Neuronal stem cell (in vitro differentiated cells): ENCODE results near the gene CLEC4E.
A peak's percentile ranks its signal among the peaks of the same experiment; 100 is the strongest.
"Not testable (repeated sequence)": the region's sequence is repeated elsewhere in the genome, so short reads cannot be mapped to it uniquely, and the experiment has no call there.

Experiments used
- DNase-seq: peaks from one replicate; pipeline ENCODE4 v3.0.0-alpha.2; 2013; ENCODE audit warnings: low spot score
- H2AFZ ChIP-seq: one replicate; pipeline ENCODE4 v1.6.1; 2013; ENCODE audit warnings: mild to moderate bottlenecking, low read length, inconsistent platforms
- H2AK5ac ChIP-seq: 2 replicates; pipeline ENCODE4 v1.6.1; 2013; ENCODE audit warnings: low read depth, mild to moderate bottlenecking, inconsistent platforms, low read length, moderate library complexity, mixed read lengths
- H2BK120ac ChIP-seq: 2 replicates; pipeline ENCODE4 v1.6.1; 2013; ENCODE audit warnings: low read depth, mild to moderate bottlenecking, inconsistent platforms, low read length, moderate library complexity, mixed read lengths
- H2BK12ac ChIP-seq: one replicate; pipeline ENCODE4 v1.6.1; 2013; ENCODE audit warnings: low read length, inconsistent platforms
- H2BK15ac ChIP-seq: 2 replicates; pipeline ENCODE4 v1.6.1; 2013; ENCODE audit warnings: mild to moderate bottlenecking, low read length, inconsistent platforms, mixed read lengths
- H2BK5ac ChIP-seq: one replicate; pipeline ENCODE4 v1.6.1; 2013; ENCODE audit warnings: inconsistent platforms, mild to moderate bottlenecking, low read length, moderate library complexity
- H3K14ac ChIP-seq: one replicate; pipeline ENCODE4 v1.6.1; 2013; ENCODE audit warnings: low read length, inconsistent platforms
- H3K18ac ChIP-seq: 2 replicates; pipeline ENCODE4 v1.6.1; 2013; ENCODE audit warnings: low read length, inconsistent platforms
- H3K23ac ChIP-seq: 2 replicates; pipeline ENCODE4 v1.6.1; 2013; ENCODE audit warnings: low read depth, mild to moderate bottlenecking, mixed read lengths, low read length, inconsistent platforms; ENCODE audit not compliant: poor library complexity
- H3K27ac ChIP-seq: replicated peaks from 3 replicates; pipeline ENCODE4 v1.5.1; 2013; ENCODE audit warnings: low read length, inconsistent platforms
- H3K27me3 ChIP-seq, 3 experiments: 2 replicates each; pipeline ENCODE4 v1.6.1; 2013; ENCODE audit warnings: low read length in 3 of 3, mild to moderate bottlenecking in 2 of 3, inconsistent platforms in 1 of 3, low read depth in 1 of 3, mixed read lengths in 1 of 3, moderate library complexity in 1 of 3; ENCODE audit not compliant: control insufficient read depth in 3 of 3, insufficient read depth in 3 of 3
- H3K36me3 ChIP-seq, 2 donors: replicated peaks in 1 of 2; 2 replicates each; pipeline ENCODE4 v1.6.1; 2013; ENCODE audit warnings: low read length in 2 of 2; ENCODE audit not compliant: control insufficient read depth in 2 of 2, insufficient read depth in 2 of 2
- H3K4ac ChIP-seq: 2 replicates; pipeline ENCODE4 v1.6.1; 2013; ENCODE audit warnings: inconsistent platforms, mild to moderate bottlenecking, low read length, moderate library complexity
- H3K4me1 ChIP-seq, 2 donors: 1 replicate in 1 of 2; 2 replicates in 1 of 2; pipeline ENCODE4 v1.6.1; 2013; ENCODE audit warnings: low read length in 2 of 2, low read depth in 1 of 2; ENCODE audit not compliant: control insufficient read depth in 2 of 2, insufficient read depth in 1 of 2
- H3K4me2 ChIP-seq: one replicate; pipeline ENCODE4 v1.6.1; 2013; ENCODE audit warnings: mild to moderate bottlenecking, low read length, inconsistent platforms; ENCODE audit not compliant: insufficient read depth, poor library complexity, severe bottlenecking
- H3K4me3 ChIP-seq, 2 donors: 2 replicates each; pipeline ENCODE4 v1.5.1; 2013; ENCODE audit warnings: low read length in 2 of 2, mild to moderate bottlenecking in 2 of 2, inconsistent platforms in 1 of 2, moderate library complexity in 1 of 2
- H3K79me1 ChIP-seq: one replicate; pipeline ENCODE4 v1.6.1; 2013; ENCODE audit warnings: low read depth, mild to moderate bottlenecking, inconsistent platforms, low read length, moderate library complexity
- H3K9ac ChIP-seq: one replicate; pipeline ENCODE4 v1.6.1; 2013; ENCODE audit warnings: mild to moderate bottlenecking, low read depth, low read length, inconsistent platforms; ENCODE audit not compliant: poor library complexity
- H3K9me3 ChIP-seq, 2 donors: replicated peaks in 1 of 2; 2 replicates each; pipeline versions ENCODE3 to v1.6.1; 2013; ENCODE audit warnings: low read length in 2 of 2, mild to moderate bottlenecking in 2 of 2, inconsistent platforms in 1 of 2, low read depth in 1 of 2, mixed read lengths in 1 of 2, moderate library complexity in 1 of 2; ENCODE audit not compliant: control insufficient read depth in 2 of 2, insufficient read depth in 1 of 2
- H4K8ac ChIP-seq: one replicate; pipeline ENCODE4 v1.6.1; 2013; ENCODE audit warnings: low read depth, mild to moderate bottlenecking, inconsistent platforms, low read length, moderate library complexity
- H4K91ac ChIP-seq: one replicate; pipeline ENCODE4 v1.6.1; 2013; ENCODE audit warnings: low read length, low read depth, mild to moderate bottlenecking, inconsistent platforms; ENCODE audit not compliant: poor library complexity
- WGBS, 2 donors: extraction: QIAGEN DNeasy Blood & Tissue Kit; methylation state at CpG; one replicate each; pipeline ENCODE4 v1.1.7; 2013; ENCODE audit warnings: missing lambda C conversion rate in 2 of 2, mixed read lengths in 1 of 2; ENCODE audit not compliant: insufficient read length in 2 of 2, insufficient replicate concordance in 1 of 2; ENCODE audit errors: extremely low coverage in 2 of 2; 5-methylcytosine and 5-hydroxymethylcytosine counted together

The CLEC4E gene

DNA sequence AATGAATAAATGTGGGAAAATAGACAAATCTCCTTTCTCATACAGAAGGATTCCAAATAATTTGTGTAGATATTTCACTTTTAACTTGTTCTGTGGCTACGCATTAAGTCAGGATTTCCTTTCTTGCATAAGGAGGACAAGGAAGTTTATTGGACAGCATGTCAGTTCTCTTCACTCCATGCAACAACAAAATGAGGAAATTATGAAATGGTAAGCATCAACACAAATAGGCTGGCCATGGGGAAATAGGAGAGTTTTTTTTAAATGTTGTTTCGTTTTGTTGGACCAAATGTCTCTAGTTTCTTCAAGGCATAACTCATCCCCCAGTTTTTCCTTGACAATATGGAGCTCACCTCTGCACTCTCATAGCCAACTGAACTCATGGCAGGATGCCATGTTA lies 25.3 kb upstream of the CLEC4E start:
- not testable (repeated sequence) for H3K9me3 ChIP-seq

DNA sequence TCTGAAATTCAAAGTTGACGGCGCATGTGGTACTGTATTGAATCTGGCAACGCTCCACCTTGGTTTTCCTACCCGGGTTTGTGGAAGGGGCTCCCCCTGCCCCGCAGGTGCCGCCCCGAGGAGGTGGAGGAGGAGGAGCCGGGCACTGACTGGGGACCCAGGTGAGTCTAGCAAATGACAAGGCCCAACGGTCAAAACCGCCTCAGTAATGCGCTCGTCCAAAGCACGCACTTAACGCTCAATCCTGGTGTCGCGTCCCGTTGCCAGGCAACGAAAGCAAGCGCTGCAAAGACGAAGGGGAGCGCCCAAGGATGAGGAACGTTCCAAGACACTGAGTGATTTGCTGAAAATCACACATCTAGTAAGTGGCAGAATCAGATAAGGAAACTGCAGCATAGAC lies 24.0 kb upstream of the CLEC4E start:
- no peak overlapping the region for H3K4ac ChIP-seq
- WGBS, 2 donors = no CpG with 5 or more reads among the region's 22 CpGs
- H2AK5ac ChIP-seq = no peak overlapping the region

More for the DNA sequence above, 25.3 kb upstream of the CLEC4E start:
- not testable (repeated sequence) for H3K36me3 ChIP-seq, H3K4me3 ChIP-seq, H3K14ac ChIP-seq, H3K79me1 ChIP-seq, H3K18ac ChIP-seq, H4K91ac ChIP-seq, H3K4ac ChIP-seq, H3K4me1 ChIP-seq, H2AFZ ChIP-seq, H3K27ac ChIP-seq, H2BK12ac ChIP-seq, H3K4me2 ChIP-seq, H4K8ac ChIP-seq, DNase-seq, H3K27me3 ChIP-seq, H3K9ac ChIP-seq, H2BK5ac ChIP-seq, H2BK15ac ChIP-seq, H2BK120ac ChIP-seq, H3K23ac ChIP-seq, H2AK5ac ChIP-seq
- no CpG with 5 or more reads among the region's 2 CpGs for WGBS, 2 donors

DNA sequence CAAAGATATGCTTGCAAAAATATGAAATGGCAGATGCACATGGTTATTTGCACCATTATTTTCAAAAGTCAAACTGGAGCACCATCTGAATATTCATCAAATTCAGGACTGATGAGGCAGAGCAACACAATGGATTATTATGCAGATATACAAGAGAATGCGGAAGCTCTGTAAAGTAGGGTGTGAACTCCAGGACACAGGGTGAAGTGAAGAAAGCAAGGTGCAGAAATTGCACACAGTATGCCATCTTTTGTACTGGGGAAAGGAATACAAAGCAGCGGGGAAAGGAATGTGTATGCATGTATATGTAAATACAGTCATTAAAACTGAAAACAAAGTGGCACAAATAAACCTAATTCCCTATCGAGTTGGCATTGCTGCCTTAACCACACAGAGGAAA lies 22.7 kb upstream of the CLEC4E start:
- Histone ChIP-seq H3K9me3 (peaks cover 0 to 8% of the 10 kb centered on the region in 2 donors), H4K91ac (no peak overlapping the region), H3K27me3 (no peaks in the 10 kb centered on the region), H2AK5ac (no peak overlapping the region), H3K4me2 (no peak overlapping the region), H3K4me3 (no peak overlapping the region), H3K23ac (no peak overlapping the region), H3K9ac (no peak overlapping the region), H2BK12ac (no peak overlapping the region), H3K14ac (no peak overlapping the region), H3K36me3 (no peaks in the 10 kb centered on the region), H2BK15ac (no peak overlapping the region), H3K18ac (no peak overlapping the region), H3K4me1 (no peaks in the 10 kb centered on the region), H2BK120ac (no peak overlapping the region), H2BK5ac (no peak overlapping the region), H3K79me1 (no peaks in the 10 kb centered on the region), H2AFZ (no peak overlapping the region), H4K8ac (no peak overlapping the region), H3K27ac (no peak overlapping the region), H3K4ac (no peak overlapping the region)
- no peak for DNase-seq
- WGBS, 2 donors = no CpG with 5 or more reads among the region's 3 CpGs

More for the DNA sequence above, 24.0 kb upstream of the CLEC4E start:
- no peak overlapping the region for H2BK15ac ChIP-seq
- H3K9ac ChIP-seq = peak overlapping the region; percentile 36
- H4K8ac ChIP-seq = no peak overlapping the region
- no peak overlapping the region for H2BK120ac ChIP-seq
- no peak overlapping the region for H2AFZ ChIP-seq
- H2BK12ac ChIP-seq = no peak overlapping the region
- H3K23ac ChIP-seq = no peak overlapping the region
- peaks cover 0 to 10% of the 10 kb centered on the region in 2 donors for H3K9me3 ChIP-seq
- no peak overlapping the region for H3K4me2 ChIP-seq
- no peak overlapping the region for H3K18ac ChIP-seq
- no peaks in the 10 kb centered on the region for H3K4me1 ChIP-seq
- DNase-seq = no peak
- H3K14ac ChIP-seq = no peak overlapping the region
- H3K4me3 ChIP-seq = no peak overlapping the region
- H3K36me3 ChIP-seq = no peaks in the 10 kb centered on the region
- H2BK5ac ChIP-seq = no peak overlapping the region
- H3K27ac ChIP-seq = no peak overlapping the region
- H4K91ac ChIP-seq = no peak overlapping the region
- H3K27me3 ChIP-seq = no peaks in the 10 kb centered on the region
- no peaks in the 10 kb centered on the region for H3K79me1 ChIP-seq

DNA sequence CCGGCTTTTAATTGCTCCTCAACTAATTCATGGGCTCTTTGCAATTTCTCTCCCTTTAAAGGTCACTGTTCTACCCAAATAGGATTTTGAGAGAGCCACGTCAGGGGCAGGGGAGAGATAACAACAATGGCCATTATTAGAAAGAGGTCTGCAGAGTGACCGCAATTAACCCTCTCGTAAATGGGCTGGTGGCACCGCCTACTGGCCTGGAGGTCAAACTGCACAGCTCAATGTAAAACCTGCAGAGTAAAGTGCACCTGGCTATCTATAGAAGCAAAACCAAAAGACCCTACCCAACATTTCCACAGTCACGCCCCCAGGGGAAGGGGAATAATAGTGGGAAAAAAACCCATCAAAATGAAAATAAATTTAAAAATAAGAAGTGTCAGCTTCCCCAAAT lies 21.6 kb upstream of the CLEC4E start:
- H2BK12ac ChIP-seq = no peak overlapping the region
- H3K27me3 ChIP-seq = no peaks in the 10 kb centered on the region
- H3K4me3 ChIP-seq = no peak overlapping the region
- no peak overlapping the region for H3K4me2 ChIP-seq
- no peak overlapping the region for H3K9ac ChIP-seq
- no peaks in the 10 kb centered on the region for H3K4me1 ChIP-seq
- H4K91ac ChIP-seq = no peak overlapping the region
- no peak overlapping the region for H3K14ac ChIP-seq
- no peaks in the 10 kb centered on the region for H3K79me1 ChIP-seq
- H3K18ac ChIP-seq = no peak overlapping the region
- no peak overlapping the region for H2BK120ac ChIP-seq
- no peak for DNase-seq
- no peak overlapping the region for H2BK15ac ChIP-seq
- H2AFZ ChIP-seq = no peak overlapping the region
- H3K27ac ChIP-seq = no peak overlapping the region
- H3K36me3 ChIP-seq = no peaks in the 10 kb centered on the region
- no CpG with 5 or more reads among the region's 6 CpGs for WGBS, 2 donors
- H2AK5ac ChIP-seq = no peak overlapping the region
- H2BK5ac ChIP-seq = no peak overlapping the region
- H4K8ac ChIP-seq = no peak overlapping the region
- H3K23ac ChIP-seq = no peak overlapping the region
- peaks cover 0 to 3% of the 10 kb centered on the region in 2 donors for H3K9me3 ChIP-seq
- no peak overlapping the region for H3K4ac ChIP-seq
